ENCODE data around the gene NDRG4.

NDRG4 gene

GRCh38 chr16:58541711-58542110 is 41.8 kb downstream of the NDRG4 start:
- DNase-seq (ENCODE audit: low spot score): no peak

- no peak for DNase-seq (ENCODE audit: low spot score)
Measured at GRCh38 chr16:58542291-58542690, 42.3 kb downstream of the NDRG4 start.

GRCh38 chr16:58543685-58544084 is 43.7 kb downstream of the NDRG4 start:
- DNase-seq (ENCODE audit: low spot score): no peak

GRCh38 chr16:58548378-58548777 is 48.4 kb downstream of the NDRG4 start:
- DNase-seq (ENCODE audit: low spot score): no peak

GRCh38 chr16:58551496-58551895 is 51.6 kb downstream of the NDRG4 start:
- DNase-seq (ENCODE audit: low spot score): no peak

- no peak for DNase-seq (ENCODE audit: low spot score)
Measured at GRCh38 chr16:58556678-58557077, 56.7 kb downstream of the NDRG4 start.
